B cell (primary cell): ENCODE results near the gene BRPF3. TPM values are rescaled to one million over a fixed set of nuclear protein-coding genes. Genes with fewer than 3 reads are reported as not detected.

Experiments
- ATAC-seq: fragments of 200-7000 bp; cut with Tn5 transposase; one replicate; pipeline ENCODE4 v1.10.0; 2021; ENCODE audit warnings: low read depth, mild to moderate bottlenecking, moderate number of reproducible peaks, moderate library complexity
- CTCF ChIA-PET: fragments of 350-600 bp; sonication (Branson Sonifier 250); formaldehyde crosslinking; loops from one replicate; lab custom pipeline; 2021; ENCODE audit warnings: antibody characterized with exemption, inconsistent platforms; lab: Charles Lee
- POLR2A ChIA-PET: fragments of 350-600 bp; sonication (Branson Sonifier 250); formaldehyde crosslinking; loops from one replicate; lab custom pipeline; 2021; ENCODE audit warnings: antibody characterized with exemption; lab: Charles Lee
- DNase-seq: peaks from one replicate; pipeline ENCODE4 v3.0.0; 2013
- H2AFZ ChIP-seq: 2 replicates; pipeline ENCODE4 v1.6.1; 2012; ENCODE audit warnings: mild to moderate bottlenecking, low read depth, low read length; ENCODE audit not compliant: insufficient read depth, poor library complexity, severe bottlenecking
- H3K27ac ChIP-seq, 2 donors: 1 replicate in 1 of 2; 2 replicates in 1 of 2; pipeline ENCODE4 v1.5.1; 2012 to 2013; ENCODE audit warnings: low read length in 2 of 2, mild to moderate bottlenecking in 2 of 2, moderate library complexity in 1 of 2
- H3K27me3 ChIP-seq, 4 experiments: fragments of 200-600 bp in 1 of 4; sonication (generic) in 1 of 4; replicated peaks in 1 of 4; 1 replicate in 2 of 4; 2 replicates in 2 of 4; pipeline versions ENCODE4 v1.6.1 to v1.7.0; 2013 to 2016; ENCODE audit warnings: low read length in 3 of 4, mild to moderate bottlenecking in 2 of 4, mixed read lengths in 1 of 4, moderate library complexity in 1 of 4; ENCODE audit not compliant: insufficient read depth in 4 of 4, control insufficient read depth in 3 of 4; ENCODE audit errors: control extremely low read depth in 1 of 4
- H3K36me3 ChIP-seq, 2 experiments: replicated peaks in 1 of 2; 1 replicate in 1 of 2; 2 replicates in 1 of 2; pipeline versions ENCODE4 v1.6.1 to v1.7.1; 2013; ENCODE audit warnings: low read length in 1 of 2; ENCODE audit not compliant: insufficient read depth in 2 of 2, control insufficient read depth in 1 of 2; ENCODE audit errors: control extremely low read depth in 1 of 2, extremely low read depth in 1 of 2
- H3K4me1 ChIP-seq, 2 donors: fragments of 200-600 bp in 1 of 2; sonication (generic) in 1 of 2; 1 replicate in 1 of 2; 2 replicates in 1 of 2; pipeline versions ENCODE4 v1.5.1 to v1.6.1; 2013 to 2017; ENCODE audit warnings: low read length in 2 of 2; ENCODE audit not compliant: control insufficient read depth in 2 of 2, insufficient read depth in 2 of 2
- H3K4me2 ChIP-seq: replicated peaks from 2 replicates; pipeline ENCODE3; 2012; ENCODE audit warnings: mild to moderate bottlenecking, low read depth, low read length; ENCODE audit not compliant: poor library complexity, severe bottlenecking
- H3K4me3 ChIP-seq, 5 experiments: fragments of 200-600 bp in 1 of 5; sonication (generic) in 1 of 5; 1 replicate in 3 of 5; 2 replicates in 2 of 5; pipeline versions ENCODE4 v1.5.1 to v1.7.0; 2011 to 2016; ENCODE audit warnings: low read length in 4 of 5, mild to moderate bottlenecking in 4 of 5, low read depth in 2 of 5, control low read depth in 1 of 5, moderate library complexity in 1 of 5; ENCODE audit not compliant: insufficient read depth in 1 of 5; ENCODE audit errors: control extremely low read depth in 1 of 5, extremely low read depth in 1 of 5
- H3K79me2 ChIP-seq: fragments of 200-600 bp; sonication (generic); one replicate; pipeline ENCODE4 v1.6.0; 2016; ENCODE audit warnings: low read length; ENCODE audit not compliant: control insufficient read depth, insufficient read depth
- H3K9ac ChIP-seq: fragments of 200-600 bp; sonication (generic); 2 replicates; pipeline ENCODE4 v1.6.1; 2017; ENCODE audit warnings: mild to moderate bottlenecking, low read length, moderate library complexity
- H3K9me3 ChIP-seq, 3 donors: one replicate each; pipeline versions ENCODE4 v1.6.1 to v1.7.1; 2013; ENCODE audit warnings: low read length in 2 of 3; ENCODE audit not compliant: control insufficient read depth in 2 of 3, insufficient read depth in 1 of 3; ENCODE audit errors: control extremely low read depth in 1 of 3
- H4K20me1 ChIP-seq: 2 replicates; pipeline ENCODE4 v1.6.0; 2012; ENCODE audit warnings: mild to moderate bottlenecking, low read length; ENCODE audit not compliant: insufficient read depth, control insufficient read depth, poor library complexity, severe bottlenecking
- H3K27ac Mint-ChIP-seq: one replicate; pipeline ENCODE4 v1.8.0; 2021; ENCODE audit warnings: mixed read lengths
- H3K27me3 Mint-ChIP-seq: one replicate; pipeline ENCODE4 v1.8.0; 2021; ENCODE audit warnings: mixed read lengths
- H3K4me1 Mint-ChIP-seq: one replicate; pipeline ENCODE4 v1.8.0; 2021; ENCODE audit warnings: mixed read lengths
- H3K4me3 Mint-ChIP-seq: one replicate; pipeline ENCODE4 v1.8.0; 2021; ENCODE audit warnings: mixed read lengths
- H3K9me3 Mint-ChIP-seq: one replicate; pipeline ENCODE4 v1.8.0; 2022; ENCODE audit warnings: mixed read lengths; ENCODE audit not compliant: insufficient read depth
- EZH2 ChIP-seq: IDR thresholded peaks from 2 replicates; pipeline ENCODE4 v1.6.1; 2012; ENCODE audit warnings: borderline replicate concordance, low read depth, mild to moderate bottlenecking, moderate library complexity, low read length; ENCODE audit not compliant: insufficient read depth, poor library complexity, severe bottlenecking
- WGBS: methylation state at CpG from one replicate; pipeline ENCODE4 v1.1.5; 2013; ENCODE audit warnings: missing lambda C conversion rate; ENCODE audit not compliant: insufficient coverage; 5-methylcytosine and 5-hydroxymethylcytosine counted together
- intact Hi-C: fragments of 100-400 bp; cut with micrococcal nuclease; formaldehyde crosslinking; loops from one replicate; pipeline ENCODE4 v1.10.0; 2022
- polyA plus RNA-seq: library from polyadenylated mRNA; depleted of rRNA; stranded (reverse); fragments of >200 nt; gene quantifications from 2 replicates; pipeline ENCODE4 v1.2.3, GENCODE V29; 2012
- total RNA-seq, 2 donors: library from RNA; stranded (reverse); fragments of 120-200 nt in 1 of 2; gene quantifications; 1 replicate in 1 of 2; 2 replicates in 1 of 2; pipeline versions ENCODE4 v1.2.3 to v1.2.4, GENCODE V29; 2013 to 2022
- TF ChIP-seq, protein P1 (sequence below): fragments of 200-600 bp; IDR thresholded peaks from one replicate; pipeline ENCODE4 v1.8.0; 2022; ENCODE audit warnings: antibody characterized with exemption, mild to moderate bottlenecking

The BRPF3 gene
- total and polyA plus RNA-seq, 2 donors (not counting 1 experiment from before 2014, with no cell fraction given): 17.1 to 29.4 TPM

- Histone ChIP-seq H3K9me3 (peaks cover 5 to 17% (median 14%) of the 10 kb centered on the region in 3 donors), H2AFZ (no peak overlapping the region), H3K79me2 (no peaks in the 10 kb centered on the region), H3K27ac (no peak overlapping the region), H3K4me1 (no peaks in the 10 kb centered on the region), H3K36me3 (no peaks in the 10 kb centered on the region), H3K9ac (no peak overlapping the region), H3K27me3 (no peaks in the 10 kb centered on the region), H3K4me3 (no peak overlapping the region), H3K4me2 (no peak overlapping the region), H4K20me1 (no peaks in the 10 kb centered on the region)
- no peak for TF ChIP-seq EZH2
- TF ChIP-seq, protein P1, sequence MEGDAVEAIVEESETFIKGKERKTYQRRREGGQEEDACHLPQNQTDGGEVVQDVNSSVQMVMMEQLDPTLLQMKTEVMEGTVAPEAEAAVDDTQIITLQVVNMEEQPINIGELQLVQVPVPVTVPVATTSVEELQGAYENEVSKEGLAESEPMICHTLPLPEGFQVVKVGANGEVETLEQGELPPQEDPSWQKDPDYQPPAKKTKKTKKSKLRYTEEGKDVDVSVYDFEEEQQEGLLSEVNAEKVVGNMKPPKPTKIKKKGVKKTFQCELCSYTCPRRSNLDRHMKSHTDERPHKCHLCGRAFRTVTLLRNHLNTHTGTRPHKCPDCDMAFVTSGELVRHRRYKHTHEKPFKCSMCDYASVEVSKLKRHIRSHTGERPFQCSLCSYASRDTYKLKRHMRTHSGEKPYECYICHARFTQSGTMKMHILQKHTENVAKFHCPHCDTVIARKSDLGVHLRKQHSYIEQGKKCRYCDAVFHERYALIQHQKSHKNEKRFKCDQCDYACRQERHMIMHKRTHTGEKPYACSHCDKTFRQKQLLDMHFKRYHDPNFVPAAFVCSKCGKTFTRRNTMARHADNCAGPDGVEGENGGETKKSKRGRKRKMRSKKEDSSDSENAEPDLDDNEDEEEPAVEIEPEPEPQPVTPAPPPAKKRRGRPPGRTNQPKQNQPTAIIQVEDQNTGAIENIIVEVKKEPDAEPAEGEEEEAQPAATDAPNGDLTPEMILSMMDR: no peak
- POLR2A ChIA-PET: no interaction called here
- DNase-seq (no peak), ATAC-seq (no peak)
- Mint-ChIP-seq H3K9me3 (peaks cover 14% of the 10 kb centered on the region), H3K27me3 (no peaks in the 10 kb centered on the region), H3K4me3 (no peak overlapping the region), H3K4me1 (no peaks in the 10 kb centered on the region), H3K27ac (no peak overlapping the region)
- CTCF ChIA-PET: no interaction called here
- intact Hi-C loops: no loop called here
Measured at GRCh38 chr6:36178544-36178943, 18.0 kb upstream of the BRPF3 start.

GRCh38 chr6:36180126-36180525 lies 16.4 kb upstream of the BRPF3 start:
- no peak overlapping the region for H2AFZ ChIP-seq
- ChIA-PET CTCF (interaction anchor here (1.0 kb wide), 1 partner anchor 244 kb away, joined by 3 read pairs; no protein-coding TSS in a partner anchor), POLR2A (no interaction called here)
- no peak overlapping the region for H3K4me3 ChIP-seq
- H3K27ac Mint-ChIP-seq: no peak overlapping the region
- no peaks in the 10 kb centered on the region for H3K27me3 Mint-ChIP-seq
- H3K9me3 Mint-ChIP-seq: peaks cover 14% of the 10 kb centered on the region
- 83% methylated on average over 1 of the region's 1 CpG for WGBS
- no peak overlapping the region for H3K27ac ChIP-seq
- H3K9ac ChIP-seq: no peak overlapping the region
- no peaks in the 10 kb centered on the region for H3K4me1 Mint-ChIP-seq
- H3K36me3 ChIP-seq: no peaks in the 10 kb centered on the region
- no peaks in the 10 kb centered on the region for H4K20me1 ChIP-seq
- no peak overlapping the region for H3K4me2 ChIP-seq
- no peaks in the 10 kb centered on the region for H3K27me3 ChIP-seq
- H3K9me3 ChIP-seq: peaks cover 5 to 17% (median 14%) of the 10 kb centered on the region in 3 donors
- no peak for TF ChIP-seq EZH2
- TF ChIP-seq, protein P1: no peak
- H3K4me3 Mint-ChIP-seq: no peak overlapping the region
- H3K79me2 ChIP-seq: no peaks in the 10 kb centered on the region
- ATAC-seq: no peak
- no peaks in the 10 kb centered on the region for H3K4me1 ChIP-seq
- DNase-seq: no peak
- intact Hi-C loops: no loop called here
